Neural cell (in vitro differentiated cells): ENCODE data around the gene KLHL3. TPM values are rescaled to one million over a fixed set of nuclear protein-coding genes. Genes with fewer than 3 reads are reported as not detected.

ENCODE experiments used
- H2AFZ ChIP-seq: fragments of 200-600, 300-800 bp; sonication (generic), shearing (Covaris generic); 2 replicates; pipeline ENCODE4 v1.6.0; 2014; ENCODE audit warnings: low read depth, mild to moderate bottlenecking, antibody characterized with exemption, low read length, moderate library complexity
- H3F3A ChIP-seq: fragments of 200-600 bp; shearing (Covaris generic); 2 replicates; pipeline ENCODE4 v1.6.1; 2016; ENCODE audit warnings: mild to moderate bottlenecking, moderate library complexity, mixed read lengths, antibody characterized with exemption, low read length; ENCODE audit not compliant: insufficient read depth, poor library complexity, severe bottlenecking
- H3K27ac ChIP-seq: fragments of 200-600, 300-800 bp; sonication (generic), shearing (Covaris generic); 2 replicates; pipeline ENCODE4 v1.5.1; 2014; ENCODE audit warnings: mild to moderate bottlenecking, low read length, moderate library complexity
- H3K27me3 ChIP-seq: fragments of 300-800, 200-600 bp; sonication (generic), shearing (Covaris generic); 2 replicates; pipeline ENCODE4 v1.6.0; 2014; ENCODE audit warnings: mild to moderate bottlenecking, low read depth, low read length, moderate library complexity; ENCODE audit not compliant: insufficient read depth
- H3K36me3 ChIP-seq: fragments of 300-800, 200-600 bp; sonication (generic), shearing (Covaris generic); 2 replicates; pipeline ENCODE4 v1.5.1; 2014; ENCODE audit warnings: mild to moderate bottlenecking, antibody characterized with exemption, low read length, moderate library complexity; ENCODE audit not compliant: insufficient read depth
- H3K4me2 ChIP-seq: fragments of 300-800, 200-600 bp; sonication (generic), shearing (Covaris generic); 2 replicates; pipeline ENCODE4 v1.6.0; 2014; ENCODE audit warnings: mild to moderate bottlenecking, low read length
- H3K4me3 ChIP-seq: fragments of 300-800, 200-600 bp; sonication (generic), shearing (Covaris generic); 2 replicates; pipeline ENCODE4 v1.5.1; 2014; ENCODE audit warnings: mild to moderate bottlenecking, low read length, moderate library complexity
- H3K79me2 ChIP-seq: fragments of 200-600 bp; shearing (Covaris generic); replicated peaks from 2 replicates; pipeline ENCODE4 v1.6.0; 2014; ENCODE audit warnings: mild to moderate bottlenecking, low read length, moderate library complexity; ENCODE audit not compliant: insufficient read depth
- H3K9ac ChIP-seq: fragments of 300-800, 200-600 bp; sonication (generic), shearing (Covaris generic); 2 replicates; pipeline ENCODE4 v1.6.1; 2016; ENCODE audit warnings: mild to moderate bottlenecking, low read length, mixed read lengths
- H3K9me2 ChIP-seq: fragments of 200-600 bp; shearing (Covaris generic); 2 replicates; pipeline ENCODE4 v1.6.1; 2016; ENCODE audit warnings: mild to moderate bottlenecking, low read length, mixed read lengths; ENCODE audit not compliant: insufficient read depth
- H3K9me3 ChIP-seq: fragments of 200-600, 300-800 bp; sonication (generic), shearing (Covaris generic); 2 replicates; pipeline ENCODE4 v1.6.1; 2016; ENCODE audit warnings: mild to moderate bottlenecking, mixed run types, low read length, moderate library complexity, mixed read lengths
- H4K20me1 ChIP-seq: fragments of 200-600 bp; shearing (Covaris generic); 2 replicates; pipeline ENCODE4 v1.6.1; 2016; ENCODE audit warnings: mild to moderate bottlenecking, mixed run types; ENCODE audit not compliant: insufficient read depth
- EP300 ChIP-seq: fragments of 450-650 bp; conservative IDR thresholded peaks from 2 replicates; pipeline ENCODE4 v1.6.1; 2014; ENCODE audit warnings: antibody characterized with exemption, mild to moderate bottlenecking, moderate library complexity; ENCODE audit not compliant: poor library complexity, severe bottlenecking
- EZH2 ChIP-seq: fragments of 200-600, 300-800 bp; shearing (Covaris generic), sonication (generic); IDR thresholded peaks from 2 replicates; pipeline ENCODE4 v1.6.1; 2014; ENCODE audit warnings: antibody characterized with exemption, low read length, borderline replicate concordance, mild to moderate bottlenecking; ENCODE audit not compliant: insufficient read depth, poor library complexity, severe bottlenecking
- MXI1 ChIP-seq: fragments of 450-650 bp; conservative IDR thresholded peaks from 2 replicates; pipeline ENCODE4 v1.6.1; 2014; ENCODE audit warnings: antibody characterized with exemption, mild to moderate bottlenecking; ENCODE audit not compliant: poor library complexity, severe bottlenecking
- POLR2AphosphoS5 ChIP-seq: IDR thresholded peaks from 2 replicates; pipeline ENCODE4 v1.6.1; 2012
- RAD21 ChIP-seq: fragments of 450-650 bp; conservative IDR thresholded peaks from 2 replicates; pipeline ENCODE4 v1.6.1; 2014; ENCODE audit warnings: antibody characterized with exemption, mild to moderate bottlenecking, moderate library complexity
- SMC3 ChIP-seq: fragments of 450-650 bp; conservative IDR thresholded peaks from 2 replicates; pipeline ENCODE4 v1.6.1; 2014; ENCODE audit warnings: antibody characterized with exemption, mild to moderate bottlenecking, moderate library complexity; ENCODE audit not compliant: poor library complexity
- TAF1 ChIP-seq: IDR thresholded peaks from 2 replicates; pipeline ENCODE4 v1.6.1; 2012; ENCODE audit warnings: low read depth
- polyA plus RNA-seq: library from polyadenylated mRNA; depleted of rRNA; stranded (reverse); fragments of >200 nt; gene quantifications from 2 replicates; pipeline ENCODE4 v1.2.3, GENCODE V29; 2014
- TF ChIP-seq, protein P1 (sequence below): IDR thresholded peaks from 2 replicates; pipeline ENCODE4 v1.6.1; 2012; ENCODE audit warnings: borderline replicate concordance
- TF ChIP-seq, protein P2 (sequence below): fragments of 450-650 bp; IDR thresholded peaks from 2 replicates; pipeline ENCODE4 v1.5.1; 2014; ENCODE audit warnings: antibody characterized with exemption, mild to moderate bottlenecking, moderate library complexity; ENCODE audit not compliant: poor library complexity, severe bottlenecking

Gene KLHL3
- polyA plus RNA-seq, 1 donor from 2014 or later: 12.9 TPM

DNA sequence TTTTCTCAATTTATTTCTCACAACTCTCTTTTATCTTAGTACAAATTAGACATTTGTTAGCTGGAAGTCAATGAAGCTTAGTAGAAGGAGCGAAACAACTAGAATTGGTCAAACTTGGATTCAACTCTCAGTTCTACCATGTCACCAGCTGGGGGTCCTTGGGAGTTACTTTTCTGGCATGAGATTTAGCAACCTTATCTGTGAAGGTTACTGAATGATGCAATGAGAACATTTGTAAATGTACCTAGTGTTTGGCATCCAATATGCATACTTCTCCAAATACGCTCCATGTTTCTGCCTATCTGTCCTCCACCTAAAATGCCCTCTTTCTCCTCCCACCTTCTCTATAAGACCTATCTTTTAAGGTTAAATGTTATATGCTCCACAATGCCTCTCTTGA is 12.0 kb upstream of the KLHL3 start:
- Histone ChIP-seq H3K79me2 (peaks cover 41% of the 10 kb centered on the region), H3K9me2 (no peaks in the 10 kb centered on the region), H3K4me2 (no peak overlapping the region), H3F3A (no peaks in the 10 kb centered on the region), H4K20me1 (peaks cover 35% of the 10 kb centered on the region), H2AFZ (no peak overlapping the region), H3K36me3 (peaks cover 3% of the 10 kb centered on the region), H3K9me3 (no peaks in the 10 kb centered on the region), H3K9ac (no peak overlapping the region), H3K4me3 (no peak overlapping the region), H3K27ac (no peak overlapping the region), H3K27me3 (no peaks in the 10 kb centered on the region)
- TF ChIP-seq, protein P1, sequence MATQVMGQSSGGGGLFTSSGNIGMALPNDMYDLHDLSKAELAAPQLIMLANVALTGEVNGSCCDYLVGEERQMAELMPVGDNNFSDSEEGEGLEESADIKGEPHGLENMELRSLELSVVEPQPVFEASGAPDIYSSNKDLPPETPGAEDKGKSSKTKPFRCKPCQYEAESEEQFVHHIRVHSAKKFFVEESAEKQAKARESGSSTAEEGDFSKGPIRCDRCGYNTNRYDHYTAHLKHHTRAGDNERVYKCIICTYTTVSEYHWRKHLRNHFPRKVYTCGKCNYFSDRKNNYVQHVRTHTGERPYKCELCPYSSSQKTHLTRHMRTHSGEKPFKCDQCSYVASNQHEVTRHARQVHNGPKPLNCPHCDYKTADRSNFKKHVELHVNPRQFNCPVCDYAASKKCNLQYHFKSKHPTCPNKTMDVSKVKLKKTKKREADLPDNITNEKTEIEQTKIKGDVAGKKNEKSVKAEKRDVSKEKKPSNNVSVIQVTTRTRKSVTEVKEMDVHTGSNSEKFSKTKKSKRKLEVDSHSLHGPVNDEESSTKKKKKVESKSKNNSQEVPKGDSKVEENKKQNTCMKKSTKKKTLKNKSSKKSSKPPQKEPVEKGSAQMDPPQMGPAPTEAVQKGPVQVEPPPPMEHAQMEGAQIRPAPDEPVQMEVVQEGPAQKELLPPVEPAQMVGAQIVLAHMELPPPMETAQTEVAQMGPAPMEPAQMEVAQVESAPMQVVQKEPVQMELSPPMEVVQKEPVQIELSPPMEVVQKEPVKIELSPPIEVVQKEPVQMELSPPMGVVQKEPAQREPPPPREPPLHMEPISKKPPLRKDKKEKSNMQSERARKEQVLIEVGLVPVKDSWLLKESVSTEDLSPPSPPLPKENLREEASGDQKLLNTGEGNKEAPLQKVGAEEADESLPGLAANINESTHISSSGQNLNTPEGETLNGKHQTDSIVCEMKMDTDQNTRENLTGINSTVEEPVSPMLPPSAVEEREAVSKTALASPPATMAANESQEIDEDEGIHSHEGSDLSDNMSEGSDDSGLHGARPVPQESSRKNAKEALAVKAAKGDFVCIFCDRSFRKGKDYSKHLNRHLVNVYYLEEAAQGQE: no peak
- TF ChIP-seq POLR2AphosphoS5 (no peak), EP300 (no peak), MXI1 (no peak), SMC3 (no peak), RAD21 (no peak), TAF1 (no peak), EZH2 (no peak)
- TF ChIP-seq, protein P2, sequence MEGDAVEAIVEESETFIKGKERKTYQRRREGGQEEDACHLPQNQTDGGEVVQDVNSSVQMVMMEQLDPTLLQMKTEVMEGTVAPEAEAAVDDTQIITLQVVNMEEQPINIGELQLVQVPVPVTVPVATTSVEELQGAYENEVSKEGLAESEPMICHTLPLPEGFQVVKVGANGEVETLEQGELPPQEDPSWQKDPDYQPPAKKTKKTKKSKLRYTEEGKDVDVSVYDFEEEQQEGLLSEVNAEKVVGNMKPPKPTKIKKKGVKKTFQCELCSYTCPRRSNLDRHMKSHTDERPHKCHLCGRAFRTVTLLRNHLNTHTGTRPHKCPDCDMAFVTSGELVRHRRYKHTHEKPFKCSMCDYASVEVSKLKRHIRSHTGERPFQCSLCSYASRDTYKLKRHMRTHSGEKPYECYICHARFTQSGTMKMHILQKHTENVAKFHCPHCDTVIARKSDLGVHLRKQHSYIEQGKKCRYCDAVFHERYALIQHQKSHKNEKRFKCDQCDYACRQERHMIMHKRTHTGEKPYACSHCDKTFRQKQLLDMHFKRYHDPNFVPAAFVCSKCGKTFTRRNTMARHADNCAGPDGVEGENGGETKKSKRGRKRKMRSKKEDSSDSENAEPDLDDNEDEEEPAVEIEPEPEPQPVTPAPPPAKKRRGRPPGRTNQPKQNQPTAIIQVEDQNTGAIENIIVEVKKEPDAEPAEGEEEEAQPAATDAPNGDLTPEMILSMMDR: no peak

DNA sequence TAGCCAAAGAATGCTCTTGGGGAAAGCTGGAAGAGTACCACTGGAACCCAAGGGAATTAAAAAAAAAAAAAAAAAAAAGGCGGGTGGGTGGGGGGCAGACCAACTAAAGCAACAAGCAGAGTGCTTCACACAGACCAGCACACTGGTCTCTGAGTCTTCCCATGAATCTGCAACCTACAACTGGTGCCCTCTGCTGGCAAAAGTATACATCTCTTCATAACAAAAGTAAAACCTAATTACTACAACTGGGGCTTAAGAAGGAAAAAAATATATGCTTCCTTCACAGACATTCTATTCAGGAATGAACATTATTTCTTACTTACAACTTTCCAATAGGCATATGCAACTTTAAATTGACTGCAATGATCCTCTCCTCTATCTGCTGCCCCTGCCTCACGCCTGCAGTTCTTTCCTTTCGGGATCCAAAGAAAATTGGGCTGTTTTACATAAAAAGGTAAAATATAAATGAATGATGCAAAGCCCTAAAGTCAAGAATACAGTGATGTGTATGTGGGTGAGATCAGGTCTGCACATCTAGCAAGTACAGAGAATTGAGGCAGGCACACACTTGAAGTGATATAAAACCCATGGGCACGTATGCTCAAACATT is 7.2 kb upstream of the KLHL3 start:
- Histone ChIP-seq H4K20me1 (no peaks in the 10 kb centered on the region), H3K9me2 (no peaks in the 10 kb centered on the region), H3K9ac (no peak overlapping the region), H3K27ac (no peak overlapping the region), H3K27me3 (no peaks in the 10 kb centered on the region), H2AFZ (no peak overlapping the region), H3K4me2 (no peak overlapping the region), H3K79me2 (no peaks in the 10 kb centered on the region), H3K4me3 (no peak overlapping the region), H3K36me3 (no peaks in the 10 kb centered on the region), H3K9me3 (no peaks in the 10 kb centered on the region), H3F3A (no peaks in the 10 kb centered on the region)
- TF ChIP-seq, protein P1: no peak
- TF ChIP-seq EP300: no peak
- peak; percentile 73 for TF ChIP-seq RAD21
- TF ChIP-seq POLR2AphosphoS5: no peak
- no peak for TF ChIP-seq EZH2
- TF ChIP-seq TAF1: no peak
- TF ChIP-seq, protein P2: peak; percentile 76
- peak; percentile 84 for TF ChIP-seq SMC3
- no peak for TF ChIP-seq MXI1
